Measurements from ENCODE around the gene SMYD3. TPM values are rescaled to one million over a fixed set of nuclear protein-coding genes. Genes with fewer than 3 reads are reported as not detected.

The SMYD3 gene
- total and polyA plus RNA-seq, 9 of the 15 experiments (the other 6 are each of a cell fraction or from before 2014, with no cell fraction given), result 128 to 440 (median 197) TPM

DNA sequence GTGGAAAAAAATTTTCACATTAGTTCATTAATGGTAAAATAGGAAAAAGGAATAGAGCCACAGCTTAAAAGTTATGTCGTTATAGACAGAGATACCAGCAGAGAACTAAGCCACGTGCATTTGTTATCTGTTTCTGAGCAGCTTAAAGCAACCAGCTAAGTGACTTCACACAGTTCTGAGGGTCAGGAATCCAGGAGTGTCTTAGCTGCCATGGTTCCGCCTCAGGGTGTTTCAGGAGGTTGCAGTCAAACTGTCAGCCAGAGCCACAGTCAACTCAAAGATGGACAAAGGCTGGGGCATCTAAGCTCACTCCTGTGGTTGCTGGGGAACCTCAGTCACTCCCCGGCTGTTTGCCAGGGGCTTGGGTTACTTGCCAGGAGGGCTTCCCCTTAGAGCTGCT lies 515.8 kb downstream of the SMYD3 start (continued):
- TF ChIP-seq PRDM10 (IDR thresholded peaks at IDR 0.05; ENCODE audit: partially characterized antibody), result no peak
- no peak for TF ChIP-seq MTF1 (CRISPR knock-in tag; IDR thresholded peaks at IDR 0.05; ENCODE audit: borderline replicate concordance)
- TF ChIP-seq KLF16 (IDR thresholded peaks at IDR 0.05), result no peak
- peak; percentile 37; the same call in 1 of the 2 replicates for TF ChIP-seq TCF3 (CRISPR knock-in tag; IDR thresholded peaks at IDR 0.05)
- no peak for TF ChIP-seq CCAR2 (IDR thresholded peaks at IDR 0.05; ENCODE audit: low read depth, low read length)
- TF ChIP-seq, protein P1, sequence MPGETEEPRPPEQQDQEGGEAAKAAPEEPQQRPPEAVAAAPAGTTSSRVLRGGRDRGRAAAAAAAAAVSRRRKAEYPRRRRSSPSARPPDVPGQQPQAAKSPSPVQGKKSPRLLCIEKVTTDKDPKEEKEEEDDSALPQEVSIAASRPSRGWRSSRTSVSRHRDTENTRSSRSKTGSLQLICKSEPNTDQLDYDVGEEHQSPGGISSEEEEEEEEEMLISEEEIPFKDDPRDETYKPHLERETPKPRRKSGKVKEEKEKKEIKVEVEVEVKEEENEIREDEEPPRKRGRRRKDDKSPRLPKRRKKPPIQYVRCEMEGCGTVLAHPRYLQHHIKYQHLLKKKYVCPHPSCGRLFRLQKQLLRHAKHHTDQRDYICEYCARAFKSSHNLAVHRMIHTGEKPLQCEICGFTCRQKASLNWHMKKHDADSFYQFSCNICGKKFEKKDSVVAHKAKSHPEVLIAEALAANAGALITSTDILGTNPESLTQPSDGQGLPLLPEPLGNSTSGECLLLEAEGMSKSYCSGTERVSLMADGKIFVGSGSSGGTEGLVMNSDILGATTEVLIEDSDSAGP (CRISPR knock-in tag; IDR thresholded peaks at IDR 0.05), result no peak
- no peak for TF ChIP-seq SOX6 (IDR thresholded peaks at IDR 0.05)
- TF ChIP-seq E2F5 (CRISPR knock-in tag; IDR thresholded peaks at IDR 0.05), result no peak
- TF ChIP-seq, protein P2, sequence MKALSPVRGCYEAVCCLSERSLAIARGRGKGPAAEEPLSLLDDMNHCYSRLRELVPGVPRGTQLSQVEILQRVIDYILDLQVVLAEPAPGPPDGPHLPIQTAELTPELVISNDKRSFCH (CRISPR knock-in tag; IDR thresholded peaks at IDR 0.05), result no peak
- TF ChIP-seq, protein P2 (tag; IDR thresholded peaks at IDR 0.05), result no peak
- TF ChIP-seq, protein P3, sequence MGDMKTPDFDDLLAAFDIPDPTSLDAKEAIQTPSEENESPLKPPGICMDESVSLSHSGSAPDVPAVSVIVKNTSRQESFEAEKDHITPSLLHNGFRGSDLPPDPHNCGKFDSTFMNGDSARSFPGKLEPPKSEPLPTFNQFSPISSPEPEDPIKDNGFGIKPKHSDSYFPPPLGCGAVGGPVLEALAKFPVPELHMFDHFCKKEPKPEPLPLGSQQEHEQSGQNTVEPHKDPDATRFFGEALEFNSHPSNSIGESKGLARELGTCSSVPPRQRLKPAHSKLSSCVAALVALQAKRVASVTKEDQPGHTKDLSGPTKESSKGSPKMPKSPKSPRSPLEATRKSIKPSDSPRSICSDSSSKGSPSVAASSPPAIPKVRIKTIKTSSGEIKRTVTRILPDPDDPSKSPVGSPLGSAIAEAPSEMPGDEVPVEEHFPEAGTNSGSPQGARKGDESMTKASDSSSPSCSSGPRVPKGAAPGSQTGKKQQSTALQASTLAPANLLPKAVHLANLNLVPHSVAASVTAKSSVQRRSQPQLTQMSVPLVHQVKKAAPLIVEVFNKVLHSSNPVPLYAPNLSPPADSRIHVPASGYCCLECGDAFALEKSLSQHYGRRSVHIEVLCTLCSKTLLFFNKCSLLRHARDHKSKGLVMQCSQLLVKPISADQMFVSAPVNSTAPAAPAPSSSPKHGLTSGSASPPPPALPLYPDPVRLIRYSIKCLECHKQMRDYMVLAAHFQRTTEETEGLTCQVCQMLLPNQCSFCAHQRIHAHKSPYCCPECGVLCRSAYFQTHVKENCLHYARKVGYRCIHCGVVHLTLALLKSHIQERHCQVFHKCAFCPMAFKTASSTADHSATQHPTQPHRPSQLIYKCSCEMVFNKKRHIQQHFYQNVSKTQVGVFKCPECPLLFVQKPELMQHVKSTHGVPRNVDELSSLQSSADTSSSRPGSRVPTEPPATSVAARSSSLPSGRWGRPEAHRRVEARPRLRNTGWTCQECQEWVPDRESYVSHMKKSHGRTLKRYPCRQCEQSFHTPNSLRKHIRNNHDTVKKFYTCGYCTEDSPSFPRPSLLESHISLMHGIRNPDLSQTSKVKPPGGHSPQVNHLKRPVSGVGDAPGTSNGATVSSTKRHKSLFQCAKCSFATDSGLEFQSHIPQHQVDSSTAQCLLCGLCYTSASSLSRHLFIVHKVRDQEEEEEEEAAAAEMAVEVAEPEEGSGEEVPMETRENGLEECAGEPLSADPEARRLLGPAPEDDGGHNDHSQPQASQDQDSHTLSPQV (IDR thresholded peaks at IDR 0.05), result peak; percentile 61; the same call in 1 of the 2 replicates
- TF ChIP-seq MYC (IDR thresholded peaks at IDR 0.05; ENCODE audit: low read depth, low read length), result peak; percentile 45; the same call in 1 of the 2 replicates
- no peak for TF ChIP-seq MYC (CRISPR knock-in tag; IDR thresholded peaks at IDR 0.05; ENCODE audit: borderline replicate concordance, low read depth)
- TF ChIP-seq ZSCAN29 (IDR thresholded peaks at IDR 0.05), result no peak
- no peak for TF ChIP-seq FOXM1 (IDR thresholded peaks at IDR 0.05; ENCODE audit: low read depth)
- TF ChIP-seq FOXM1 (CRISPR knock-in tag; IDR thresholded peaks at IDR 0.05; ENCODE audit: low read depth), result no peak
- TF ChIP-seq ZNF24 (IDR thresholded peaks at IDR 0.05), result no peak
- no peak for TF ChIP-seq SRSF9 (IDR thresholded peaks at IDR 0.05; ENCODE audit: borderline replicate concordance, low read depth, low read length)
- TF ChIP-seq THRAP3 (IDR thresholded peaks at IDR 0.05; ENCODE audit: borderline replicate concordance), result no peak
- TF ChIP-seq WHSC1 (IDR thresholded peaks at IDR 0.05; ENCODE audit: low read length), result no peak

Measured in K562 (cell line).